Umbilical cord (tissue), 2 donors: ENCODE measurements around the gene CDY1. TPM values are rescaled to one million over a fixed set of nuclear protein-coding genes. Genes with fewer than 3 reads are reported as not detected.
"Not testable (repeated sequence)": the region's sequence is repeated elsewhere in the genome, so short reads cannot be mapped to it uniquely, and the experiment has no call there.

Source experiments
- DNase-seq: peaks from one replicate; pipeline ENCODE4 v3.0.0-alpha.2; 2015; ENCODE audit warnings: low spot score
- total RNA-seq: library from RNA; depleted of rRNA; stranded (reverse); fragments of >200 nt; gene quantifications from one replicate; pipeline ENCODE4 v1.2.3, GENCODE V29; 2014; ENCODE audit warnings: low replicate concordance; ENCODE audit not compliant: insufficient read depth

The CDY1 gene
- 3.4 TPM for total RNA-seq

DNA sequence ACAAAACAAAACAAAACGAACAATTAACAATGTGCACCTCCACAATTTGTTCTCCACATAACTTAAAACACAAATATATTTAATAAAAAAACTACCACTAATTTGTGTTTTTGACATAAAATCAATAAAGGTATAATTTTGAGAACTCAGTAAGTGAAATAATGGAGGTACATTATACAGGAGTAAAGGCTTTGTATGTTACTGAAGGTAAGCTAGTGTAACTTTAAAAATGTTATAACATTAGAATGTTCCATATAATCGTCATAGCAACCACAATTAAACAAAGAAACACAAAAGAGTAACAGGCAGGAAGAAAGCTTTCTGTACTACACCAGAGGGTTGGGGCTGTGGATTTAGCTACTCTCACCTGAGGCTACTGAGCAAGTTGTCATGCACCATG is at the start of gene CDY1:
Gene CDY1, plus strand, starts transcription at position 301 of the 400 bp plus-strand sequence. CDS start 326 bp downstream, outside the sequence.
- DNase-seq: not testable (repeated sequence)

- not testable (repeated sequence) for DNase-seq
Observed at GRCh38 chrY:25593336-25593735, 28.6 kb upstream of the CDY1 start.

DNA sequence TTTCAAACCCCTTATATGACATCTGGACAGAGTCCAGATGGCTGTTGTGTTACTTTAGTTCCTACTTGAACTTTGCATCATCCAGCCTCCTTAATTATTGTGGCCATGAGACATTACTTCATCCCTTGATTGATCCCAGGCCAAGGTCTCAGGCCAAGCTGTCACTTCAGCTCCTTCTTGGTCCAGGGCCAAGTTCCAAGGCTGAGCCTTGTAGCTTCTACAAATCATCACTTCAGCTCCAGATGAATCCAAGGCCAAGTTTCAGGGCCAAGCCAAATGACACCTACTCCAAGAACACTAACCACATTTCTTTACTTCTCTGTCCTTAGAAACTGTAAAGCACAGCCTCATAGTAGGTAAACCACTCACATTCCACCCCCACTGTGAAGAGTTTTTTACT is 1.7 kb upstream of the CDY1 start:
- DNase-seq: not testable (repeated sequence)

DNA sequence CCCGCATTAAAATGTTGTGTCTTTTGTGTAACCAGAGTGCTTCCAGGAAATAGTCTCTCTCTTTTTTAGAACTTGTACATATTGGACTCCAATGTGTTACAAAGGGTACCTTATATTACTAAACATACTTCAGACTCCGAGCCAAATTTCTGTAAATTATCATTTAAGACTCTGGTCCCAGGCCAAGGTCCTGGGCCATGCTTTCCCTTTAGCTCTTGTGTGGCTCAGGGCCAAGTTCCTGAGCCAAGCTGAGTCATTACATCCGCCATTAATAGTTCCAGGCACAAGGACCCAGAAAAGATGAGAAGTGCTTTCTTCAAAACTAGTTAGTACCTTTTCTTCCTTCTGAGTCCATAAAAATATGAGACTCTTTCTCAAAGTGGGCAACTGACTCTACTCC is 4.6 kb downstream of the CDY1 start:
- DNase-seq: not testable (repeated sequence)

- not testable (repeated sequence) for DNase-seq
Observed at GRCh38 chrY:25630383-25631112, 8.6 kb downstream of the CDY1 start.

- not testable (repeated sequence) for DNase-seq
Observed at GRCh38 chrY:25639852-25640251, 17.9 kb downstream of the CDY1 start.

GRCh38 chrY:25643024-25643915 is 21.4 kb downstream of the CDY1 start:
- not testable (repeated sequence) for DNase-seq
